ENCODE measurements around the gene UNC5B. TPM values are rescaled to one million over a fixed set of nuclear protein-coding genes. Genes with fewer than 3 reads are reported as not detected.

UNC5B gene
- total RNA-seq, 1 donor from 2014 or later, result 6.3 TPM

GRCh38 chr10:71300555-71301370 lies 88.4 kb downstream of the UNC5B start:
- Histone ChIP-seq H3K4me3 (ENCODE audit: low read length in 3 of 3) (no peak overlapping the region), H3K27ac (ENCODE audit: low read depth, low read length) (no peak overlapping the region), H3K27me3 (ENCODE audit: control insufficient read depth in 3 of 3, insufficient read depth in 3 of 3, low read length in 3 of 3) (no peaks in the 10 kb centered on the region), H3K9ac (ENCODE audit: low read depth in 1 of 3, low read length in 3 of 3) (no peak overlapping the region), H3K4me1 (ENCODE audit: control insufficient read depth in 3 of 3, insufficient read depth in 3 of 3, low read length in 3 of 3) (peaks cover 0 to 7% (median 5%) of the 10 kb centered on the region in 3 donors), H3K36me3 (ENCODE audit: control insufficient read depth in 3 of 3, insufficient read depth in 3 of 3, low read length in 3 of 3) (peaks cover 3 to 9% (median 4%) of the 10 kb centered on the region in 3 donors), H3K9me3 (ENCODE audit: control insufficient read depth in 3 of 3, low read length in 3 of 3) (no peaks in the 10 kb centered on the region)

- no peaks in the 10 kb centered on the region for H3K9me3 ChIP-seq (ENCODE audit: control insufficient read depth in 3 of 3, low read length in 3 of 3)
- H3K27me3 ChIP-seq (ENCODE audit: control insufficient read depth in 3 of 3, insufficient read depth in 3 of 3, low read length in 3 of 3), result no peaks in the 10 kb centered on the region
- peaks cover 0 to 9% (median 4%) of the 10 kb centered on the region in 3 donors for H3K36me3 ChIP-seq (ENCODE audit: control insufficient read depth in 3 of 3, insufficient read depth in 3 of 3, low read length in 3 of 3)
- H3K9ac ChIP-seq (ENCODE audit: low read depth in 1 of 3, low read length in 3 of 3), result no peak overlapping the region
- peaks cover 0 to 7% (median 5%) of the 10 kb centered on the region in 3 donors for H3K4me1 ChIP-seq (ENCODE audit: control insufficient read depth in 3 of 3, insufficient read depth in 3 of 3, low read length in 3 of 3)
- no peak overlapping the region for H3K27ac ChIP-seq (ENCODE audit: low read depth, low read length)
- no peak overlapping the region for H3K4me3 ChIP-seq (ENCODE audit: low read length in 3 of 3)
Observed at GRCh38 chr10:71301371-71301916, 89.1 kb downstream of the UNC5B start.

GRCh38 chr10:71302451-71302850 lies 90.1 kb downstream of the UNC5B start:
- H3K27me3 ChIP-seq (ENCODE audit: control insufficient read depth in 3 of 3, insufficient read depth in 3 of 3, low read length in 3 of 3), result no peaks in the 10 kb centered on the region
- no peak overlapping the region for H3K9ac ChIP-seq (ENCODE audit: low read depth in 1 of 3, low read length in 3 of 3)
- no peaks in the 10 kb centered on the region for H3K9me3 ChIP-seq (ENCODE audit: control insufficient read depth in 3 of 3, low read length in 3 of 3)
- H3K4me3 ChIP-seq (ENCODE audit: low read length in 3 of 3), result no peak overlapping the region
- peaks cover 0 to 7% (median 5%) of the 10 kb centered on the region in 3 donors for H3K4me1 ChIP-seq (ENCODE audit: control insufficient read depth in 3 of 3, insufficient read depth in 3 of 3, low read length in 3 of 3)
- peaks cover 0 to 9% (median 4%) of the 10 kb centered on the region in 3 donors for H3K36me3 ChIP-seq (ENCODE audit: control insufficient read depth in 3 of 3, insufficient read depth in 3 of 3, low read length in 3 of 3)
- H3K27ac ChIP-seq (ENCODE audit: low read depth, low read length), result no peak overlapping the region

GRCh38 chr10:71302874-71303568 lies 90.7 kb downstream of the UNC5B start:
- no peaks in the 10 kb centered on the region for H3K9me3 ChIP-seq (ENCODE audit: control insufficient read depth in 3 of 3, low read length in 3 of 3)
- H3K36me3 ChIP-seq (ENCODE audit: control insufficient read depth in 3 of 3, insufficient read depth in 3 of 3, low read length in 3 of 3), result peaks cover 0 to 6% (median under 1%) of the 10 kb centered on the region in 3 donors
- no peaks in the 10 kb centered on the region for H3K27me3 ChIP-seq (ENCODE audit: control insufficient read depth in 3 of 3, insufficient read depth in 3 of 3, low read length in 3 of 3)
- no peak overlapping the region for H3K27ac ChIP-seq (ENCODE audit: low read depth, low read length)
- H3K4me1 ChIP-seq (ENCODE audit: control insufficient read depth in 3 of 3, insufficient read depth in 3 of 3, low read length in 3 of 3), result peaks cover 0 to 7% (median 5%) of the 10 kb centered on the region in 3 donors
- no peak overlapping the region for H3K4me3 ChIP-seq (ENCODE audit: low read length in 3 of 3)
- no peak overlapping the region for H3K9ac ChIP-seq (ENCODE audit: low read depth in 1 of 3, low read length in 3 of 3)

GRCh38 chr10:71303569-71303907 lies 91.2 kb downstream of the UNC5B start:
- Histone ChIP-seq H3K9ac (ENCODE audit: low read depth in 1 of 3, low read length in 3 of 3) (no peak overlapping the region), H3K36me3 (ENCODE audit: control insufficient read depth in 3 of 3, insufficient read depth in 3 of 3, low read length in 3 of 3) (peaks cover 0 to 4% (median 0%) of the 10 kb centered on the region in 3 donors), H3K4me3 (ENCODE audit: low read length in 3 of 3) (no peak overlapping the region), H3K9me3 (ENCODE audit: control insufficient read depth in 3 of 3, low read length in 3 of 3) (no peaks in the 10 kb centered on the region), H3K4me1 (ENCODE audit: control insufficient read depth in 3 of 3, insufficient read depth in 3 of 3, low read length in 3 of 3) (peaks cover 0 to 10% (median 5%) of the 10 kb centered on the region in 3 donors), H3K27me3 (ENCODE audit: control insufficient read depth in 3 of 3, insufficient read depth in 3 of 3, low read length in 3 of 3) (peaks cover 0 to 3% (median 0%) of the 10 kb centered on the region in 3 donors), H3K27ac (ENCODE audit: low read depth, low read length) (no peak overlapping the region)

GRCh38 chr10:71304914-71305313 lies 92.5 kb downstream of the UNC5B start:
- no peaks in the 10 kb centered on the region for H3K36me3 ChIP-seq (ENCODE audit: control insufficient read depth in 3 of 3, insufficient read depth in 3 of 3, low read length in 3 of 3)

GRCh38 chr10:71306979-71307378 lies 94.6 kb downstream of the UNC5B start:
- H3K4me1 ChIP-seq (ENCODE audit: control insufficient read depth in 3 of 3, insufficient read depth in 3 of 3, low read length in 3 of 3), result peaks cover 0 to 8% (median 0%) of the 10 kb centered on the region in 3 donors
- no peaks in the 10 kb centered on the region for H3K36me3 ChIP-seq (ENCODE audit: control insufficient read depth in 3 of 3, insufficient read depth in 3 of 3, low read length in 3 of 3)
- no peaks in the 10 kb centered on the region for H3K9me3 ChIP-seq (ENCODE audit: control insufficient read depth in 3 of 3, low read length in 3 of 3)
- H3K27me3 ChIP-seq (ENCODE audit: control insufficient read depth in 3 of 3, insufficient read depth in 3 of 3, low read length in 3 of 3), result peaks cover 0 to 3% (median 3%) of the 10 kb centered on the region in 3 donors
- no peak overlapping the region for H3K9ac ChIP-seq (ENCODE audit: low read depth in 1 of 3, low read length in 3 of 3)
- H3K4me3 ChIP-seq (ENCODE audit: low read length in 3 of 3), result no peak overlapping the region
- H3K27ac ChIP-seq (ENCODE audit: low read depth, low read length), result no peak overlapping the region

More at GRCh38 chr10:71304914-71305313, 92.5 kb downstream of the UNC5B start:
- H3K27ac ChIP-seq (ENCODE audit: low read depth, low read length), result no peak overlapping the region
- peaks cover 0 to 3% (median 0%) of the 10 kb centered on the region in 3 donors for H3K27me3 ChIP-seq (ENCODE audit: control insufficient read depth in 3 of 3, insufficient read depth in 3 of 3, low read length in 3 of 3)
- no peak overlapping the region for H3K9ac ChIP-seq (ENCODE audit: low read depth in 1 of 3, low read length in 3 of 3)
- H3K4me3 ChIP-seq (ENCODE audit: low read length in 3 of 3), result no peak overlapping the region
- no peaks in the 10 kb centered on the region for H3K9me3 ChIP-seq (ENCODE audit: control insufficient read depth in 3 of 3, low read length in 3 of 3)
- peaks cover 0 to 8% (median 0%) of the 10 kb centered on the region in 3 donors for H3K4me1 ChIP-seq (ENCODE audit: control insufficient read depth in 3 of 3, insufficient read depth in 3 of 3, low read length in 3 of 3)

GRCh38 chr10:71307469-71308085 lies 95.2 kb downstream of the UNC5B start:
- Histone ChIP-seq H3K9ac (ENCODE audit: low read depth in 1 of 3, low read length in 3 of 3) (no peak overlapping the region), H3K27me3 (ENCODE audit: control insufficient read depth in 3 of 3, insufficient read depth in 3 of 3, low read length in 3 of 3) (peaks cover 0 to 3% (median 3%) of the 10 kb centered on the region in 3 donors), H3K4me3 (ENCODE audit: low read length in 3 of 3) (no peak overlapping the region), H3K36me3 (ENCODE audit: control insufficient read depth in 3 of 3, insufficient read depth in 3 of 3, low read length in 3 of 3) (no peaks in the 10 kb centered on the region), H3K4me1 (ENCODE audit: control insufficient read depth in 3 of 3, insufficient read depth in 3 of 3, low read length in 3 of 3) (peaks cover 0 to 8% (median under 1%) of the 10 kb centered on the region in 3 donors), H3K9me3 (ENCODE audit: control insufficient read depth in 3 of 3, low read length in 3 of 3) (no peaks in the 10 kb centered on the region), H3K27ac (ENCODE audit: low read depth, low read length) (no peak overlapping the region)

GRCh38 chr10:71308244-71308643 lies 95.9 kb downstream of the UNC5B start:
- Histone ChIP-seq H3K27me3 (ENCODE audit: control insufficient read depth in 3 of 3, insufficient read depth in 3 of 3, low read length in 3 of 3) (peaks cover 0 to 3% (median 3%) of the 10 kb centered on the region in 3 donors), H3K9me3 (ENCODE audit: control insufficient read depth in 3 of 3, low read length in 3 of 3) (no peaks in the 10 kb centered on the region), H3K4me3 (ENCODE audit: low read length in 3 of 3) (no peak overlapping the region), H3K9ac (ENCODE audit: low read depth in 1 of 3, low read length in 3 of 3) (no peak overlapping the region), H3K4me1 (ENCODE audit: control insufficient read depth in 3 of 3, insufficient read depth in 3 of 3, low read length in 3 of 3) (peaks cover 0 to 7% (median 7%) of the 10 kb centered on the region in 3 donors), H3K36me3 (ENCODE audit: control insufficient read depth in 3 of 3, insufficient read depth in 3 of 3, low read length in 3 of 3) (no peaks in the 10 kb centered on the region), H3K27ac (ENCODE audit: low read depth, low read length) (no peak overlapping the region)

Data from skeletal muscle tissue (tissue), 4 donors.